NCI-H2227 (cell line): ENCODE data around the gene OSMR.

Experiments used
- DNase-seq: peaks from one replicate; lab custom pipeline; 2025; ENCODE audit not compliant: unreplicated experiment; lab: John Stamatoyannopoulos, UW

The OSMR gene

GRCh38 chr5:38923661-38924451 lies 78.0 kb downstream of the OSMR start:
- DNase-seq: no peak

GRCh38 chr5:38925154-38925925 lies 79.5 kb downstream of the OSMR start:
- no peak for DNase-seq

- DNase-seq: no peak
Measured at GRCh38 chr5:38926121-38926520, 80.3 kb downstream of the OSMR start.

GRCh38 chr5:38927470-38927869 lies 81.7 kb downstream of the OSMR start:
- DNase-seq: no peak

- no peak for DNase-seq
Measured at GRCh38 chr5:38929838-38930237, 84.0 kb downstream of the OSMR start.

GRCh38 chr5:38931731-38932130 lies 85.9 kb downstream of the OSMR start:
- no peak for DNase-seq

GRCh38 chr5:38932854-38933408 lies 87.1 kb downstream of the OSMR start:
- no peak for DNase-seq

- no peak for DNase-seq
Measured at GRCh38 chr5:38935437-38935836, 89.6 kb downstream of the OSMR start.

- DNase-seq: no peak
Measured at GRCh38 chr5:38936269-38936668, 90.5 kb downstream of the OSMR start.

- no peak for DNase-seq
Measured at GRCh38 chr5:38938424-38938823, 92.6 kb downstream of the OSMR start.

- DNase-seq: no peak
Measured at GRCh38 chr5:38938973-38939372, 93.2 kb downstream of the OSMR start.

GRCh38 chr5:38940230-38940858 lies 94.5 kb downstream of the OSMR start:
- no peak for DNase-seq

- no peak for DNase-seq
Measured at GRCh38 chr5:38941912-38942311, 96.1 kb downstream of the OSMR start.

GRCh38 chr5:38944282-38944681 lies 98.5 kb downstream of the OSMR start:
- DNase-seq: no peak

- no peak for DNase-seq
Measured at GRCh38 chr5:38948501-38948900, 102.7 kb downstream of the OSMR start.

- no peak for DNase-seq
Measured at GRCh38 chr5:38953426-38954012, 107.7 kb downstream of the OSMR start.

- DNase-seq: no peak
Measured at GRCh38 chr5:38961691-38962090, 115.9 kb downstream of the OSMR start.

- DNase-seq: no peak
Measured at GRCh38 chr5:38968665-38969064, 122.9 kb downstream of the OSMR start.

- DNase-seq: no peak
Measured at GRCh38 chr5:38978036-38978435, 132.2 kb downstream of the OSMR start.

GRCh38 chr5:38979535-38979934 lies 133.7 kb downstream of the OSMR start:
- no peak for DNase-seq
